ENCODE data around the gene STING1.

The STING1 gene

GRCh38 chr5:139460455-139460854 is 22.1 kb downstream of the STING1 start:
- no peaks in the 10 kb centered on the region for H3K27me3 ChIP-seq (ENCODE audit: control insufficient read depth, insufficient read depth, low read length)
- H3K4me3 ChIP-seq (ENCODE audit: low read length): no peak overlapping the region
- no peaks in the 10 kb centered on the region for H3K9me3 ChIP-seq (ENCODE audit: control insufficient read depth, low read depth, low read length)
- peaks cover 20% of the 10 kb centered on the region for H3K4me1 ChIP-seq (ENCODE audit: control insufficient read depth, low read depth, low read length)
- H3K9ac ChIP-seq (ENCODE audit: low read length): no peak overlapping the region
- no peaks in the 10 kb centered on the region for H3K36me3 ChIP-seq (ENCODE audit: control insufficient read depth, low read depth, low read length)
- H3K27ac ChIP-seq (ENCODE audit: low read length): no peak overlapping the region

GRCh38 chr5:139459451-139459934 is 23.1 kb downstream of the STING1 start:
- H3K27me3 ChIP-seq (ENCODE audit: control insufficient read depth, insufficient read depth, low read length): no peaks in the 10 kb centered on the region
- H3K9me3 ChIP-seq (ENCODE audit: control insufficient read depth, low read depth, low read length): no peaks in the 10 kb centered on the region
- H3K36me3 ChIP-seq (ENCODE audit: control insufficient read depth, low read depth, low read length): no peaks in the 10 kb centered on the region
- no peak overlapping the region for H3K27ac ChIP-seq (ENCODE audit: low read length)
- peaks cover 20% of the 10 kb centered on the region for H3K4me1 ChIP-seq (ENCODE audit: control insufficient read depth, low read depth, low read length)
- H3K9ac ChIP-seq (ENCODE audit: low read length): no peak overlapping the region
- no peak overlapping the region for H3K4me3 ChIP-seq (ENCODE audit: low read length)

GRCh38 chr5:139458580-139459407 is 23.8 kb downstream of the STING1 start:
- Histone ChIP-seq H3K27me3 (ENCODE audit: control insufficient read depth, insufficient read depth, low read length) (no peaks in the 10 kb centered on the region), H3K36me3 (ENCODE audit: control insufficient read depth, low read depth, low read length) (no peaks in the 10 kb centered on the region), H3K9ac (ENCODE audit: low read length) (no peak overlapping the region), H3K27ac (ENCODE audit: low read length) (no peak overlapping the region), H3K4me1 (ENCODE audit: control insufficient read depth, low read depth, low read length) (peaks cover 20% of the 10 kb centered on the region), H3K9me3 (ENCODE audit: control insufficient read depth, low read depth, low read length) (no peaks in the 10 kb centered on the region), H3K4me3 (ENCODE audit: low read length) (no peak overlapping the region)

GRCh38 chr5:139457653-139458306 is 24.8 kb downstream of the STING1 start:
- Histone ChIP-seq H3K9me3 (ENCODE audit: control insufficient read depth, low read depth, low read length) (no peaks in the 10 kb centered on the region), H3K27ac (ENCODE audit: low read length) (no peak overlapping the region), H3K9ac (ENCODE audit: low read length) (no peak overlapping the region), H3K4me1 (ENCODE audit: control insufficient read depth, low read depth, low read length) (peaks cover 18% of the 10 kb centered on the region), H3K27me3 (ENCODE audit: control insufficient read depth, insufficient read depth, low read length) (no peaks in the 10 kb centered on the region), H3K4me3 (ENCODE audit: low read length) (no peak overlapping the region), H3K36me3 (ENCODE audit: control insufficient read depth, low read depth, low read length) (no peaks in the 10 kb centered on the region)

GRCh38 chr5:139457241-139457640 is 25.3 kb downstream of the STING1 start:
- peaks cover 13% of the 10 kb centered on the region for H3K4me1 ChIP-seq (ENCODE audit: control insufficient read depth, low read depth, low read length)
- no peaks in the 10 kb centered on the region for H3K36me3 ChIP-seq (ENCODE audit: control insufficient read depth, low read depth, low read length)
- H3K9me3 ChIP-seq (ENCODE audit: control insufficient read depth, low read depth, low read length): no peaks in the 10 kb centered on the region
- no peaks in the 10 kb centered on the region for H3K27me3 ChIP-seq (ENCODE audit: control insufficient read depth, insufficient read depth, low read length)
- no peak overlapping the region for H3K9ac ChIP-seq (ENCODE audit: low read length)
- H3K27ac ChIP-seq (ENCODE audit: low read length): no peak overlapping the region
- H3K4me3 ChIP-seq (ENCODE audit: low read length): no peak overlapping the region

GRCh38 chr5:139456776-139457175 is 25.8 kb downstream of the STING1 start:
- Histone ChIP-seq H3K9ac (ENCODE audit: low read length) (no peak overlapping the region), H3K9me3 (ENCODE audit: control insufficient read depth, low read depth, low read length) (no peaks in the 10 kb centered on the region), H3K36me3 (ENCODE audit: control insufficient read depth, low read depth, low read length) (no peaks in the 10 kb centered on the region), H3K27ac (ENCODE audit: low read length) (no peak overlapping the region), H3K4me1 (ENCODE audit: control insufficient read depth, low read depth, low read length) (peaks cover 8% of the 10 kb centered on the region), H3K4me3 (ENCODE audit: low read length) (no peak overlapping the region), H3K27me3 (ENCODE audit: control insufficient read depth, insufficient read depth, low read length) (no peaks in the 10 kb centered on the region)

- no peak overlapping the region for H3K9ac ChIP-seq (ENCODE audit: low read length)
- H3K27ac ChIP-seq (ENCODE audit: low read length): no peak overlapping the region
- peaks cover 4% of the 10 kb centered on the region for H3K4me1 ChIP-seq (ENCODE audit: control insufficient read depth, low read depth, low read length)
Observed at GRCh38 chr5:139454568-139455290, 27.8 kb downstream of the STING1 start.

GRCh38 chr5:139453683-139454567 is 28.6 kb downstream of the STING1 start:
- Histone ChIP-seq H3K4me1 (ENCODE audit: control insufficient read depth, low read depth, low read length) (no peaks in the 10 kb centered on the region), H3K9ac (ENCODE audit: low read length) (no peak overlapping the region), H3K27me3 (ENCODE audit: control insufficient read depth, insufficient read depth, low read length) (no peaks in the 10 kb centered on the region), H3K4me3 (ENCODE audit: low read length) (no peak overlapping the region), H3K9me3 (ENCODE audit: control insufficient read depth, low read depth, low read length) (no peaks in the 10 kb centered on the region), H3K36me3 (ENCODE audit: control insufficient read depth, low read depth, low read length) (no peaks in the 10 kb centered on the region), H3K27ac (ENCODE audit: low read length) (no peak overlapping the region)

More at GRCh38 chr5:139454568-139455290, 27.8 kb downstream of the STING1 start:
- Histone ChIP-seq H3K27me3 (ENCODE audit: control insufficient read depth, insufficient read depth, low read length) (no peaks in the 10 kb centered on the region), H3K9me3 (ENCODE audit: control insufficient read depth, low read depth, low read length) (no peaks in the 10 kb centered on the region), H3K36me3 (ENCODE audit: control insufficient read depth, low read depth, low read length) (no peaks in the 10 kb centered on the region), H3K4me3 (ENCODE audit: low read length) (no peak overlapping the region)

GRCh38 chr5:139451878-139452660 is 30.5 kb downstream of the STING1 start:
- H3K4me1 ChIP-seq (ENCODE audit: control insufficient read depth, low read depth, low read length): no peaks in the 10 kb centered on the region
- H3K36me3 ChIP-seq (ENCODE audit: control insufficient read depth, low read depth, low read length): no peaks in the 10 kb centered on the region
- H3K27me3 ChIP-seq (ENCODE audit: control insufficient read depth, insufficient read depth, low read length): no peaks in the 10 kb centered on the region
- H3K9me3 ChIP-seq (ENCODE audit: control insufficient read depth, low read depth, low read length): no peaks in the 10 kb centered on the region
- H3K4me3 ChIP-seq (ENCODE audit: low read length): no peak overlapping the region
- H3K27ac ChIP-seq (ENCODE audit: low read length): no peak overlapping the region
- no peak overlapping the region for H3K9ac ChIP-seq (ENCODE audit: low read length)

- Histone ChIP-seq H3K9ac (ENCODE audit: low read length) (no peak overlapping the region), H3K27me3 (ENCODE audit: control insufficient read depth, insufficient read depth, low read length) (no peaks in the 10 kb centered on the region), H3K36me3 (ENCODE audit: control insufficient read depth, low read depth, low read length) (no peaks in the 10 kb centered on the region), H3K9me3 (ENCODE audit: control insufficient read depth, low read depth, low read length) (no peaks in the 10 kb centered on the region), H3K27ac (ENCODE audit: low read length) (no peak overlapping the region), H3K4me1 (ENCODE audit: control insufficient read depth, low read depth, low read length) (no peaks in the 10 kb centered on the region), H3K4me3 (ENCODE audit: low read length) (no peak overlapping the region)
Observed at GRCh38 chr5:139451176-139451575, 31.4 kb downstream of the STING1 start.

Measured in iPS-18a (cell line).